ENCODE measurements around the gene NRF1.

GRCh38 chr7:129790136-129790535 is 178.6 kb downstream of the NRF1 start:
- TF ChIP-seq, protein P1, sequence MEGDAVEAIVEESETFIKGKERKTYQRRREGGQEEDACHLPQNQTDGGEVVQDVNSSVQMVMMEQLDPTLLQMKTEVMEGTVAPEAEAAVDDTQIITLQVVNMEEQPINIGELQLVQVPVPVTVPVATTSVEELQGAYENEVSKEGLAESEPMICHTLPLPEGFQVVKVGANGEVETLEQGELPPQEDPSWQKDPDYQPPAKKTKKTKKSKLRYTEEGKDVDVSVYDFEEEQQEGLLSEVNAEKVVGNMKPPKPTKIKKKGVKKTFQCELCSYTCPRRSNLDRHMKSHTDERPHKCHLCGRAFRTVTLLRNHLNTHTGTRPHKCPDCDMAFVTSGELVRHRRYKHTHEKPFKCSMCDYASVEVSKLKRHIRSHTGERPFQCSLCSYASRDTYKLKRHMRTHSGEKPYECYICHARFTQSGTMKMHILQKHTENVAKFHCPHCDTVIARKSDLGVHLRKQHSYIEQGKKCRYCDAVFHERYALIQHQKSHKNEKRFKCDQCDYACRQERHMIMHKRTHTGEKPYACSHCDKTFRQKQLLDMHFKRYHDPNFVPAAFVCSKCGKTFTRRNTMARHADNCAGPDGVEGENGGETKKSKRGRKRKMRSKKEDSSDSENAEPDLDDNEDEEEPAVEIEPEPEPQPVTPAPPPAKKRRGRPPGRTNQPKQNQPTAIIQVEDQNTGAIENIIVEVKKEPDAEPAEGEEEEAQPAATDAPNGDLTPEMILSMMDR (conservative IDR thresholded peaks at IDR 0.05; ENCODE audit: low read depth, low read length), result no peak
- TF ChIP-seq EZH2 (IDR thresholded peaks at IDR 0.05; ENCODE audit: low read length, unreplicated experiment), result no peak
